ENCODE measurements around the gene SGTA. TPM values are rescaled to one million over a fixed set of nuclear protein-coding genes. Genes with fewer than 3 reads are reported as not detected.

SGTA gene
- total and polyA plus RNA-seq, 9 of the 15 experiments (the other 6 are each of a cell fraction or from before 2014, with no cell fraction given), result 1.4 to 110 (median 49.9) TPM

GRCh38 chr19:2782936-2783780 lies at the start of gene SGTA (continued):
- TF ChIP-seq RNF2 (IDR thresholded peaks at IDR 0.05) (peak; percentile 97), POLR2AphosphoS5 (IDR thresholded peaks at IDR 0.05; ENCODE audit: control insufficient read depth, insufficient read depth, low read depth, low read length) (peak; percentile 79), ARNT (IDR thresholded peaks at IDR 0.05) (peak in 1 of 2 experiments; percentile 65; a peak in 1 of 4 replicates), DMBX1 (CRISPR knock-in tag; IDR thresholded peaks at IDR 0.05; ENCODE audit: borderline replicate concordance) (peak; percentile 85; the same call in 1 of the 2 replicates), MAZ (CRISPR knock-in tag; conservative IDR thresholded peaks at IDR 0.05 in 1 of 2, IDR thresholded peaks at IDR 0.05 in 1 of 2) (peak; percentile 53 to 66; a peak in 2 of 4 replicates), RAD21 (CRISPR knock-in tag; conservative IDR thresholded peaks at IDR 0.05 in 1 of 2, IDR thresholded peaks at IDR 0.05 in 1 of 2) (no peak), NR2C1 (IDR thresholded peaks at IDR 0.05) (peak; percentile 94), NR2C1 (tag; IDR thresholded peaks at IDR 0.05) (peak; percentile 97), ZMIZ1 (IDR thresholded peaks at IDR 0.05; ENCODE audit: low read depth in 2 of 2, low read length in 2 of 2) (no peak; a peak in 1 of 4 replicates), EP300 (IDR thresholded peaks at IDR 0.05; ENCODE audit: low read length) (peak; percentile 45; the same call in 1 of the 2 replicates), E2F3 (CRISPR knock-in tag; IDR thresholded peaks at IDR 0.05) (peak; percentile 91), CUX1 (CRISPR knock-in tag; IDR thresholded peaks at IDR 0.05) (no peak), L3MBTL2 (IDR thresholded peaks at IDR 0.05) (peak; percentile 100), ATF7 (IDR thresholded peaks at IDR 0.05) (peak; percentile 96), ZNF311 (CRISPR knock-in tag; IDR thresholded peaks at IDR 0.05) (peak; percentile 79), ERF (CRISPR knock-in tag; IDR thresholded peaks at IDR 0.05) (0 out of 2 replicates have a peak, but pooled peaks have one; percentile 50), CXXC5 (CRISPR knock-in tag; IDR thresholded peaks at IDR 0.05) (peak; percentile 92), RAD51 (IDR thresholded peaks at IDR 0.05; ENCODE audit: borderline replicate concordance, low read depth) (peak; percentile 99), U2AF1 (optimal IDR thresholded peaks at IDR 0.05; ENCODE audit: low read depth, low read length) (peak; percentile 49), PHF21A (IDR thresholded peaks at IDR 0.05; ENCODE audit: borderline replicate concordance, low read depth) (0 out of 2 replicates have a peak, but pooled peaks have one; percentile 19)

Data from K562 (cell line).